Activated naive CD8-positive, alpha-beta T cell (primary cell): ENCODE measurements around the gene MBNL2.

Experiments
- H3K27ac Mint-ChIP-seq: one replicate; pipeline ENCODE4 v1.8.0; 2021; ENCODE audit warnings: mixed read lengths
- H3K27me3 Mint-ChIP-seq: one replicate; pipeline ENCODE4 v1.8.0; 2021; ENCODE audit warnings: mixed read lengths
- H3K36me3 Mint-ChIP-seq: one replicate; pipeline ENCODE4 v1.8.0; 2021; ENCODE audit warnings: mixed read lengths
- H3K4me1 Mint-ChIP-seq: one replicate; pipeline ENCODE4 v1.8.0; 2021; ENCODE audit warnings: low read depth, mixed read lengths
- H3K4me3 Mint-ChIP-seq: one replicate; pipeline ENCODE4 v1.8.0; 2021; ENCODE audit warnings: mild to moderate bottlenecking, mixed read lengths
- H3K9me3 Mint-ChIP-seq: one replicate; pipeline ENCODE4 v1.8.0; 2021; ENCODE audit warnings: low read depth, mixed read lengths

MBNL2 gene

DNA sequence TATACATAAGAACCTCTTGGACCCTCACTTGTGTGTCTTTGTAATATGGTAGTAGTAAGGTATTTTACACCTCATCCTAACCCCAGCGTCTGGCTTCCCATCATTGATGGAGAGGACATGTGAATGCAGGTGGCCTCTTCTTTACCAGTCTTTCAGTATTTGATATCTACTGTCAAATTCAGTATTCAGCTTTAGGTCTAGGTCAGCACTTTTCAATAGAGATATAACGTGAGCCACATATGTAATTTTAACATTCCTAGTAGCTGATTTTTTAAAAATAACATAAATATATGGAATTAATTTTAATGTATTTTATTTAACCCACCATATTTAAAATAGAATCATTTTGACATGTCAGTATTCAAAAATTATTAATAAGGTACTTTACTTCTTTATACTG is 214.7 kb downstream of the MBNL2 start:
- no peaks in the 10 kb centered on the region for H3K9me3 Mint-ChIP-seq
- H3K4me1 Mint-ChIP-seq = peaks cover 32% of the 10 kb centered on the region
- H3K27me3 Mint-ChIP-seq = no peaks in the 10 kb centered on the region
- H3K4me3 Mint-ChIP-seq = no peak overlapping the region
- H3K36me3 Mint-ChIP-seq = peaks cover 6% of the 10 kb centered on the region
- H3K27ac Mint-ChIP-seq = no peak overlapping the region

- Mint-ChIP-seq H3K27me3 (no peaks in the 10 kb centered on the region), H3K27ac (no peak overlapping the region), H3K36me3 (peaks cover 6% of the 10 kb centered on the region), H3K4me1 (peaks cover 24% of the 10 kb centered on the region), H3K9me3 (no peaks in the 10 kb centered on the region), H3K4me3 (no peak overlapping the region)
Observed at GRCh38 chr13:97437729-97438128, 215.6 kb downstream of the MBNL2 start.

DNA sequence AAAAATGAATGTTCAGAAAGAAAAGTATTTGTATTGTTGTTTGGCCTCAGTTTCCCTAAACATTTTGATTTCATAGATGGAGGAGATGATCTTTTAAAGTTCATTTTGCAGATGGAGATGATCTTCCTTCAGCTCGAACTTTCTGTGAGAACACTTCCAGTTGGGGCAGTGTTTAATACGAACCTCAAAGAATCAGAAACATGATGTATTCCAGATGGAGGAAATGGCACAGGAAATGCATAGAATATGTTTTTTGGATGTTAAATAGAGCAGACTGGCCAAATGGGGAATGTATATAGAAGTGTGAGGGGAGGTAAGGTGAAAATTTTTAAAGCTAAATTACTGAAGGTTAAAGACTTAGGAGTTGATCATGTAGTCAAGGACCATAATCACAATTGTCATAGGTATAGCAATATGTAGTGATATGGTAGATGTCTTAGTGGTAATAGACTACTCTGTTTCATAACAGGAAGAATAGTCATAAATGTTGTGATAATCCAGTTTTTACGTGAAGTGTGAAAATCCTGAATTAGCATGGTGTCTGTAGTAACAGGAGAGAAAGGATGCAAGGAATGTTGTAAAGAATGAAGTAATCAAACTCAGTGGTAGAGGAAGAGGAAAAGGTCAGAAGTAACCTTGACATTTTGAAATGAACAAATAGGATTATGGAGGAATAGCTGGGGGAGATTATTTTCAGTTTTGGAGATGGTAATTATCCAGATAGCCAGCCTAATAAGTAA is 216.9 kb downstream of the MBNL2 start:
- H3K4me1 Mint-ChIP-seq = peaks cover 23% of the 10 kb centered on the region
- no peaks in the 10 kb centered on the region for H3K9me3 Mint-ChIP-seq
- no peak overlapping the region for H3K27ac Mint-ChIP-seq

GRCh38 chr13:97440598-97441170 is 218.6 kb downstream of the MBNL2 start:
- Mint-ChIP-seq H3K4me1 (peaks cover 14% of the 10 kb centered on the region), H3K27ac (no peak overlapping the region), H3K27me3 (no peaks in the 10 kb centered on the region), H3K36me3 (peaks cover 8% of the 10 kb centered on the region), H3K4me3 (no peak overlapping the region), H3K9me3 (no peaks in the 10 kb centered on the region)

More for the DNA sequence above, 216.9 kb downstream of the MBNL2 start:
- no peak overlapping the region for H3K4me3 Mint-ChIP-seq
- H3K27me3 Mint-ChIP-seq = no peaks in the 10 kb centered on the region
- peaks cover 6% of the 10 kb centered on the region for H3K36me3 Mint-ChIP-seq

DNA sequence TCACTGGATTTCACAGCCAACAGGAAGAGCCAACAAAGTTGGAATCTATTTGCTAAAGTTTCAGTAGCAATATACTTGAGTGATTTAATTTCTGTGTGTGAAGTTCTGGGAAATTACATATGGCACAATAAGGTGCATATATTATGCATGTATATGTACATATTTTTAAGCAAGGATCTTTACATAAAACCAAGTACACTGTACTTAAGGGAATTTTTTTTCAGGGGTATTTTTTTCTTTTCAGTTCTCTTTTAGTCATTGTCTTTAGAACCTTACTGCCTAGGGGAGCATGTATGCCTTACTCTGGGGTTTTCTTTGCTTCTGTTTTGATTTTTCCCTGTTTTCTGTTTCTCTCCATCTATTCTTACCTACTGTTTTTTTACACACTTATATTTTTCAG is 219.2 kb downstream of the MBNL2 start:
- no peaks in the 10 kb centered on the region for H3K27me3 Mint-ChIP-seq
- H3K9me3 Mint-ChIP-seq = no peaks in the 10 kb centered on the region
- H3K4me3 Mint-ChIP-seq = no peak overlapping the region
- no peak overlapping the region for H3K27ac Mint-ChIP-seq
- peaks cover 8% of the 10 kb centered on the region for H3K36me3 Mint-ChIP-seq
- peaks cover 7% of the 10 kb centered on the region for H3K4me1 Mint-ChIP-seq
